HL-60 (cell line): ENCODE data around the gene FAM76B.

ENCODE experiments used
- DNase-seq, 2 experiments: peaks; one replicate each; pipeline ENCODE4 v3.0.0-alpha.2; 2010 to 2020; ENCODE audit warnings: low read depth in 1 of 2, low spot score in 1 of 2
- H3K27ac ChIP-seq: fragments of 250-450 bp; sonication (Bioruptor Pico); replicated peaks from 2 replicates; pipeline ENCODE4 v1.5.1; 2020; ENCODE audit warnings: mild to moderate bottlenecking, moderate library complexity
- H3K27me3 ChIP-seq: fragments of 250-450 bp; sonication (Bioruptor Pico); 2 replicates; pipeline ENCODE4 v1.5.1; 2021; ENCODE audit warnings: mild to moderate bottlenecking, moderate library complexity; ENCODE audit not compliant: insufficient read depth, poor library complexity, severe bottlenecking
- H3K4me3 ChIP-seq: replicated peaks from 2 replicates; pipeline ENCODE4 v1.5.1; 2011; ENCODE audit warnings: mild to moderate bottlenecking, control low read depth, low read length; ENCODE audit not compliant: insufficient read depth
- GABPA ChIP-seq: IDR thresholded peaks from 2 replicates; pipeline ENCODE4 v1.6.1; 2012; ENCODE audit warnings: low read depth
- POLR2AphosphoS5 ChIP-seq: IDR thresholded peaks from 2 replicates; pipeline ENCODE4 v1.6.1; 2012; ENCODE audit warnings: low read depth
- REST ChIP-seq: IDR thresholded peaks from 2 replicates; pipeline ENCODE4 v1.6.1; 2012; ENCODE audit warnings: low read depth; ENCODE audit not compliant: insufficient replicate concordance
- SPI1 ChIP-seq: IDR thresholded peaks from 2 replicates; pipeline ENCODE4 v1.6.1; 2012; ENCODE audit warnings: low read depth, mild to moderate bottlenecking, borderline replicate concordance
- TF ChIP-seq, protein P1 (sequence below): IDR thresholded peaks from one replicate; pipeline ENCODE4 v1.5.1; 2011; ENCODE audit warnings: low read length, control low read depth, inconsistent platforms; ENCODE audit not compliant: insufficient read depth

The FAM76B gene

DNA sequence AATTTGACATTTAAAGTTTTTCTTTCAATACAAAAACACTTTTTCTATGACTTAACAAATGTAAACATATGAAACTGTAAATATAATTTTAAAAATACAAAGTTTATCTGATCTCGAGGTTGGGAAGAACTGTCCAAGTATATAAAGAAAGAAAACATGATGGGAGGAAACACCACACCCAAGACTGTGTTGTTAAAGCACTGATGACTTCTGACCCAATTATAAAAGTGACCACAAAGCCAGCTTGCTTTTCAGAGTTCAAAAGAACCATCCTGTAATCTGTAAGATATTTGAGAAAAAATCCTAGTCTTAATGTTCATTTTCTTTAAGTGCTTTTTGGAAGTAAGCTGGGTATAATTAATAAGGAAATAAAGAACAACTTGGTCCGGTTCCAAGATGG is 16.3 kb upstream of the FAM76B start:
- no peak overlapping the region for H3K27ac ChIP-seq

GRCh38 chr11:95803973-95804372 is 14.4 kb upstream of the FAM76B start:
- TF ChIP-seq REST (no peak), POLR2AphosphoS5 (no peak), GABPA (no peak), SPI1 (no peak)
- TF ChIP-seq, protein P1, sequence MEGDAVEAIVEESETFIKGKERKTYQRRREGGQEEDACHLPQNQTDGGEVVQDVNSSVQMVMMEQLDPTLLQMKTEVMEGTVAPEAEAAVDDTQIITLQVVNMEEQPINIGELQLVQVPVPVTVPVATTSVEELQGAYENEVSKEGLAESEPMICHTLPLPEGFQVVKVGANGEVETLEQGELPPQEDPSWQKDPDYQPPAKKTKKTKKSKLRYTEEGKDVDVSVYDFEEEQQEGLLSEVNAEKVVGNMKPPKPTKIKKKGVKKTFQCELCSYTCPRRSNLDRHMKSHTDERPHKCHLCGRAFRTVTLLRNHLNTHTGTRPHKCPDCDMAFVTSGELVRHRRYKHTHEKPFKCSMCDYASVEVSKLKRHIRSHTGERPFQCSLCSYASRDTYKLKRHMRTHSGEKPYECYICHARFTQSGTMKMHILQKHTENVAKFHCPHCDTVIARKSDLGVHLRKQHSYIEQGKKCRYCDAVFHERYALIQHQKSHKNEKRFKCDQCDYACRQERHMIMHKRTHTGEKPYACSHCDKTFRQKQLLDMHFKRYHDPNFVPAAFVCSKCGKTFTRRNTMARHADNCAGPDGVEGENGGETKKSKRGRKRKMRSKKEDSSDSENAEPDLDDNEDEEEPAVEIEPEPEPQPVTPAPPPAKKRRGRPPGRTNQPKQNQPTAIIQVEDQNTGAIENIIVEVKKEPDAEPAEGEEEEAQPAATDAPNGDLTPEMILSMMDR, result no peak
- no peak overlapping the region for H3K4me3 ChIP-seq
- no peaks in the 10 kb centered on the region for H3K27me3 ChIP-seq
- no peak overlapping the region for H3K27ac ChIP-seq
- no peak for DNase-seq

More for the DNA sequence above, 16.3 kb upstream of the FAM76B start:
- no peak for DNase-seq
- TF ChIP-seq GABPA, result no peak
- no peak for TF ChIP-seq SPI1
- TF ChIP-seq, protein P1, result no peak
- no peak for TF ChIP-seq POLR2AphosphoS5
- no peak for TF ChIP-seq REST
- no peaks in the 10 kb centered on the region for H3K27me3 ChIP-seq
- H3K4me3 ChIP-seq, result no peak overlapping the region

GRCh38 chr11:95802806-95803205 is 13.2 kb upstream of the FAM76B start:
- Histone ChIP-seq H3K4me3 (no peak overlapping the region), H3K27me3 (no peaks in the 10 kb centered on the region), H3K27ac (no peak overlapping the region)
- no peak for DNase-seq
- TF ChIP-seq POLR2AphosphoS5, result no peak
- no peak for TF ChIP-seq GABPA
- TF ChIP-seq REST, result no peak
- TF ChIP-seq SPI1, result no peak
- TF ChIP-seq, protein P1, result no peak
